Measurements from ENCODE around the gene PCDH9.

Gene PCDH9

DNA sequence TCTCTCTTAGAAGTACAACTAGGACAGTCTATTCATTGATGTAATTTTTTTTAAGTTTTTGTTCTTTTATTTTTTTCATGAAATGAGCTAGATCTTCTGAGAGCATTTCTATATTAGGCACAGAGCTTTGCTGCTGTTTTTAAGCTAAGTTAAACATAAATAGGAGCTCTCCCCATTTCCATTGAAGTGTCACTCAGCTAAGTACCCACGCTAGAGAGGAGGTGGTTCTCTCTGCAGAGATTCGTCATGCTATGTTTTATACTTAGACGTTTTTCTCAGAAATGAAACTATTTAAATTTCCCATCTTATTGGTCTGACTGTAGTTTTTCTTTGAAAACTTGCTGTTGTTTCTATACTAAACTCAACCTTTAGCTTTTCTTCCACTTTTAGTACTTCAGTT is 271.5 kb downstream of the PCDH9 start:
- DNase-seq, result no peak

GRCh38 chr13:66952507-66952906 is 277.6 kb downstream of the PCDH9 start:
- DNase-seq, result no peak

DNA sequence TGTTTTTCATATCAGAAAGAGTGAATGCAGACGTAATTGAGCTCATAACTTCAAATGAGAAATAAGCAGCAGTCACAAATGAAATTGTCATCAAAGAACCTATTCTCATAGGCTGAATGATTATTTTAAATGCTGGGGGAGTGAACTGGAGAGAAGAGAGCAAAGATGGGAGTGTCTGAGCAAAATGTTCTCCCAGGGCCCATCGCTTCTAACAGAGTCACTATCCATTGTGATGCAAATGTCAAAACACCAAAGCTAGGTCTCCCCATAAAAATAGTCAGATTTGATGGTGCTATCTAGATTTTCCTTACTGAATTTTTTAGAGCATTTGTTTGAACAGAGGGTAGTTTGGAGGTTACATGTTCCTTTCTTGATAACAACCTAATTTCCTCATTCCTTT is 278.7 kb downstream of the PCDH9 start:
- no peak for DNase-seq

DNA sequence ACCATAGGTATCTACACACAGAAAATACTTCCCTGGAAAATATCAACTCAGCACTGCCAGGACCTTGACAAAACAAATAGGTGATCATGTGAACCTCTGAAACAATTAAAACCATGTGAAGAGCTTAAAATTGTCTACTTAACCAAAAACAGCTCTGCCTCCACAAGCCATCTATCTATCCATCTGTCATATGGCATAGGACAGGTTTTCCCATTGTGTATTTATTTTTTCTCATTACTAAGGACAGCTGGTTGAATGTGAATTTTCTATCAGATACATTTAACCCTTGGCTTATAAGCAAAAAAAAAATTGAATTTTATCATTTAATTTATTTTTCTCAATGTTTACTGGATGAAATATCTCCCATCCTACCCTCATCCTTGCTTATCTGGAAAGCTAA is 279.5 kb downstream of the PCDH9 start:
- no peak for DNase-seq

- DNase-seq, result no peak
Measured at GRCh38 chr13:66948910-66949309, 281.2 kb downstream of the PCDH9 start.

DNA sequence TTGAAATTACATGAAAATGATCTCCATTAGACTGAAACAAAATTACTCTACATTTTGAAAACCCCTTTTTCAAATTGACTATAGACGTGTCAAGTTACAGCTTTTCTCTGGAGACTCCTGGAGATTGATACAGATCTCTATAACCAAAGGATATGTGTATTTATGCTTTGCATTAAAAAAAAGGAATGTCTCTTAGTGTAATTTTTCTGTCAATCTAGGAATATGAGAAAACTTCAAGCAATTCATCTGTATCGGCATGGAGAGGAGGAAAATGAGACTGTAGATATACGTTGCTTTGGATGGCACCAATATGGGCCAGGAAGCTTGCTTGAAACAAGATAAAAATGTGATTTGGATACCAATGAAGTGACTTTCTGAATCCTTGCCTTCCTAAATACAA is 286.6 kb downstream of the PCDH9 start:
- no peak for DNase-seq

GRCh38 chr13:66940113-66940512 is 290.0 kb downstream of the PCDH9 start:
- DNase-seq, result no peak

DNA sequence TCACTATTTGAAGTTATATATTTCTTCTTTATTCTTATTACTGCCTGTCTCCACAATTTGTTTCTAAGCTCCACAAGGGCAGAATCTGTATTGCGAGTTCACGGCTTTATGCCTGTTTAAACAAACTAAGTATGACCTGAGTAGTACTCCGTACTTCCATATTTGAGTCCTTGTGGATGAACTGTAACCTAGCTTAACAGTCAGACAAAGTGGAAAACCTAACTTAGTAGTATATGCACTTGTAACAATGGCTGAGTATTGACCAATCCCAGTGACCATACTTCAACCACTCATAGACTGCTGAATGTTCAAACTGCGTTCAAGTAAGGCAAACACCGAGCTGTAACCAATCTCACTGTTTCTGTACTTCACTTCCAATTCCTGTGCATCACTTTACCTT is 292.7 kb downstream of the PCDH9 start:
- DNase-seq, result no peak

GRCh38 chr13:66933994-66934393 is 296.1 kb downstream of the PCDH9 start:
- DNase-seq, result no peak

DNA sequence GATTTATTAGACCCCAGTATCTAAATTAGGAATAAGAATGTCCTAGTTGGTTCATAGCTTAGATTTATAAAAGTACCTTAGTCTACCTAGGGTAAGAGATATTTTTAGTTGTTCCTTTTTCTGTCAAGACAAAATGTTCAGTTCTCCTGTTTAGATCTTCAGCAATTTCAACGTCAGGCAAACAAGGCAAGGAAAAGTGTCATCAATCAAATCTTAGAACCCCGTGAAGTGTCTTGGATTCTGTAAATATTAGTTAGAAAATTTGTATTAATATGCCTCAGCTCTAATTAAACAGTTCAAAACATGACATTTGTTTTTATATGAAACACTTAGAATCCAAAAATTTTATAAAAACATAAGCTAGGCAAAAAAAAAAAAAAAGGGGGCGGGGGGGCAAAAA is 296.6 kb downstream of the PCDH9 start:
- no peak for DNase-seq

DNA sequence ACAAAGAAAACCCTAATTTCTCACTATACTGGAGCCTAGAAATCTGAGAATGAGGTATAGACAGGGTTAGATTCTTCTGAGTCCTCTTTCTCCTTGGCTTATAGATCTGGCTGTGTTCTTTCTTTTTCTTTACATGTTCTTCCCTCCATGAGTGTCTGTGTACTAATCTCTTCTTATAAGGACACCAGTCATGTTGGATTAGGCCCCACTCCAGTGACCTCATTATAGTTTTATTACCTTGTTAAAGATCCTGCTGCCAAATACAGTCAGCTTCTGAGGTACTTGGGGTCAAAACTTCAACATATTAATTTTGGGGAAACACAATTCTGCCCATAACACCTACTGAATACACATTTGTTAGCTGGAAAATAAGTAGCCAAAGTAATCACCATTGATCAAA is 302.6 kb downstream of the PCDH9 start:
- DNase-seq, result peak; percentile 69

- DNase-seq, result peak; percentile 29
Measured at GRCh38 chr13:66926851-66927524, 303.1 kb downstream of the PCDH9 start.

DNA sequence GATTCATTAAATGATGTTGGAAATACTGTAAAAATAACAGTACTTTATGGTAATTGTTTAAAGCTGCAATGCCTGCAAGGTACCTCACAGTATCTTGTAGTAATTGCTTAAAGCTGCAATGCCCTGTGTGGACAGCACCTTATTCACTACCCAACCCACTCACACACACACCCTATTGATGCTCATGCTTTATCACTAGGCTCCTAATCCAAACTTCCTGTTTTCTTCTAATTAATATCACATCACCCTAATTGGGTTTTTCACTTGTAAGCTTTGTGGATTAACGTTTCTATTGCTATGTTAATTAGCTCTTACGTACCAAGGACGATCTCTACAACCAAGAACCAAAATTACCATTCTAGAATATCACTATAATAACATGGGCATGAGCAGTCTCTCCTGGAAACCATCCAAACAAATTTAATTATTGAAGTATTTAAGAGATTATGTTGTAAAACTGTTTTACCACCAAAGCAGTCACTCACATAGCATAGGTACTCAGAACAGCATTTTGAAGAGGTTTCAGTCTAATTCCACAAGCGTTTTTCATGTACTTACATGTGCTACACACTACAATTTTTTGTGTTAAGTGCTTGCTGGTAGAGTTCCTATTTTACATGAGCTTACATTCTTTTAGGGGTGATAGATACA is 303.8 kb downstream of the PCDH9 start:
- peak; percentile 36 for DNase-seq

- no peak for DNase-seq
Measured at GRCh38 chr13:66922444-66922843, 307.7 kb downstream of the PCDH9 start.

GRCh38 chr13:66921437-66921836 is 308.7 kb downstream of the PCDH9 start:
- DNase-seq, result no peak

GRCh38 chr13:66915596-66916185 is 314.4 kb downstream of the PCDH9 start:
- DNase-seq, result no peak

GRCh38 chr13:66914155-66914554 is 316.0 kb downstream of the PCDH9 start:
- no peak for DNase-seq

GRCh38 chr13:66911411-66911939 is 318.7 kb downstream of the PCDH9 start:
- no peak for DNase-seq

GRCh38 chr13:66899955-66900354 is 330.2 kb downstream of the PCDH9 start:
- no peak for DNase-seq

DNA sequence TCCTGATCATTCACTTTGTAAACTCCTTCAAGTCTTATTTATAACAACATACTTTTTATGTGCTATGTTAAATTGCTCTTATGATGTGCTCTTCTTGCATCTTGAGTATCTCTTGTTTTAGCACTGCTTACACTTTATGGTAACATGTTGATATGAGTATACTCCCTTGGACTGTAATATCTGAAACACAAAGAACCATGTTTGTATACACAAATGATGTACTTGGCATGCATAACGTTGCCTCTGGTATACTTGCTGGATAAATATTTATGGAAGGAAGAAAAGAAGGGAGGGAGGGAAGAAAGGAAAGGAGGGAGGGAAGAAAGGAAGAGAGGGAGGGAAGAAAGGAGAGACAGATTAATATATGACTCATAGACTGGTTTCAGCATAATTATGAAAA is 333.2 kb downstream of the PCDH9 start:
- no peak for DNase-seq

DNA sequence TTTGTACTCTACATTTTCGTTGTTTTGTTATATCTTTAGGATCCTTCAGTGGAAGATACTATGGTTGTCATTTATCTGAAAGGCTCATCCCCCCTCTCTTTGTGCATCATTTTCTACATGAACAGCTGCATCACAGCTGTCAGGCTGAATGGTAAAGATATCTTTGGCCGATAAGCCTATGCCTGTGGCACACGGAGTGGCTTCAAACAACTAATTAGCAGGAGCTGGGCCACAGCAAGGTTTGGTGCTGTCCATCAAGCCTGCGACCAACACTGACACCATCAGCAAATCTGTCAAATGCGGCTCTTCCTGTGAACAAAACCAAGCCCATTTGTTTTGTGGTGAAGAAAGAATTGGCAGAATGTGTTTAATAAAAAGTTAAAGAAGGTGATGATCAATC is 334.4 kb downstream of the PCDH9 start:
- peak; percentile 73 for DNase-seq

DNA sequence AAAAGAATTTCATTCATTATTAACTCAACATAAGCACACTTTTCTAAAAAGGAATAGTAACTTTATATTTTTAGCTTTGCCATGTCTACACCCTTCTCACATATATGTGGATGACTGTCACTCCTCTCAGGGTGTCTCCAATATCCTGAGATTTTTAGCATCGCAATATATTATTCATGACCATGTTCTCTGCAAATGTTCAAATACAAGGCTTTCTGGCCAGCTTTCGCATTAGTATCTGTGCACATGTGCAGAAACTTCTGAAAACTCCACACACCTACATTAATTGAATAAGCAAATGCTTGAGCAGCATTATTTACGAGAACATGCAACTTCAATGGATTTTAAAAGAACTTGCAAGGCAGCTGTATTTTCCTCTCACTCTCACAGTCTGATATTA is 334.8 kb downstream of the PCDH9 start:
- peak; percentile 14 for DNase-seq

- no peak for DNase-seq
Measured at GRCh38 chr13:66888698-66889097, 341.4 kb downstream of the PCDH9 start.

DNA sequence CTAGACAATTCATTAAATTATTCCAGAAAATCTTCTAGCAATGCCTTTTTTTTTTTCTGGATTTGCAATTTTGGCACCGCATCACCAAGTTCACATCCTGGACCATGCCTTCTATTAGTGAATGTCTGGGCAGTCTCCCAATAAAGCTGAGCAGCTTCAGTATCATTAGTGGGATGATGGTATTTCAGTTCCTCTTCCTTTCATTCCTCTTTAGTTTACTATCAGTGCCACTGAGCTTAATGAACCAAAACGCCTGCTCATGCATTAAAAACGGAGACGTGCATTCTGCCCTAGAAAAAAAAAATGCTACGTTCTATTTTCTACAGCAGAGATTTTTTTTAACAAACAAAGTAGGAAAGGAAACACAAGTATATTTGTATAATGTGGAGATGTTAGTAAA is 343.0 kb downstream of the PCDH9 start:
- peak; percentile 79 for DNase-seq

Measured in eye (tissue), 1 donor.